ENCODE results near the gene GNAQ.

GRCh38 chr9:77991191-77991590, 40.4 kb downstream of the GNAQ start:
- TF ChIP-seq CTCF (conservative IDR thresholded peaks at IDR 0.05 in 1 of 2, IDR thresholded peaks at IDR 0.05 in 1 of 2; ENCODE audit: low read depth in 1 of 2, low read length in 2 of 2) (no peak), EZH2 (IDR thresholded peaks at IDR 0.05; ENCODE audit: low read length, missing control alignments) (no peak)

Data from fibroblast of lung (primary cell).